Nephron (organoid): Measurements from ENCODE around the gene SUGP2.
"Not testable (repeated sequence)": the region's sequence is repeated elsewhere in the genome, so short reads cannot be mapped to it uniquely, and the experiment has no call there.

Source experiments
- H3K27ac Mint-ChIP-seq, 3 experiments: 2 replicates each; pipeline ENCODE4 v1.8.0; 2020; ENCODE audit warnings: mixed read lengths in 3 of 3, mild to moderate bottlenecking in 2 of 3, moderate library complexity in 1 of 3
- H3K27me3 Mint-ChIP-seq: 2 replicates; pipeline ENCODE4 v1.8.0; 2021; ENCODE audit warnings: low read depth, mild to moderate bottlenecking, moderate library complexity, mixed read lengths
- H3K36me3 Mint-ChIP-seq: 2 replicates; pipeline ENCODE4 v1.8.0; 2020; ENCODE audit warnings: low read depth, mixed read lengths
- H3K4me1 Mint-ChIP-seq: 2 replicates; pipeline ENCODE4 v1.8.0; 2020; ENCODE audit warnings: mixed read lengths
- H3K4me3 Mint-ChIP-seq, 3 experiments: 2 replicates each; pipeline ENCODE4 v1.8.0; 2020; ENCODE audit warnings: mild to moderate bottlenecking in 3 of 3, mixed read lengths in 3 of 3, moderate library complexity in 2 of 3
- H3K9me3 Mint-ChIP-seq: 2 replicates; pipeline ENCODE4 v1.8.0; 2020; ENCODE audit warnings: mixed read lengths
- CTCF ChIP-seq, 3 experiments: fragments of 200-600 bp; sonication (generic); IDR thresholded peaks; one replicate each; pipeline ENCODE4 v1.5.0; 2021; ENCODE audit warnings: antibody characterized with exemption in 3 of 3; ENCODE audit not compliant: unreplicated experiment in 3 of 3

SUGP2 gene

GRCh38 chr19:18955042-18955441, 78.3 kb downstream of the SUGP2 start:
- Mint-ChIP-seq H3K27me3 (peaks cover 12% of the 10 kb centered on the region), H3K27ac (no peak overlapping the region), H3K36me3 (no peaks in the 10 kb centered on the region), H3K4me1 (no peaks in the 10 kb centered on the region), H3K9me3 (no peaks in the 10 kb centered on the region), H3K4me3 (no peak overlapping the region)
- TF ChIP-seq CTCF (IDR thresholded peaks at IDR 0.05; ENCODE audit: unreplicated experiment in 3 of 3): no peak

GRCh38 chr19:18954094-18954493, 79.2 kb downstream of the SUGP2 start:
- Mint-ChIP-seq H3K9me3 (no peaks in the 10 kb centered on the region), H3K36me3 (no peaks in the 10 kb centered on the region), H3K27ac (no peak overlapping the region), H3K4me1 (no peaks in the 10 kb centered on the region), H3K4me3 (no peak overlapping the region), H3K27me3 (peaks cover 12% of the 10 kb centered on the region)
- no peak for TF ChIP-seq CTCF (IDR thresholded peaks at IDR 0.05; ENCODE audit: unreplicated experiment in 3 of 3)

GRCh38 chr19:18952364-18953003, 80.8 kb downstream of the SUGP2 start:
- H3K9me3 Mint-ChIP-seq, H3K27ac Mint-ChIP-seq, H3K36me3 Mint-ChIP-seq, H3K4me1 Mint-ChIP-seq, H3K4me3 Mint-ChIP-seq: not testable (repeated sequence)
- H3K27me3 Mint-ChIP-seq: peaks cover 12% of the 10 kb centered on the region

- Mint-ChIP-seq H3K27ac (no peak overlapping the region), H3K36me3 (no peaks in the 10 kb centered on the region), H3K9me3 (no peaks in the 10 kb centered on the region), H3K4me3 (no peak overlapping the region), H3K4me1 (no peaks in the 10 kb centered on the region), H3K27me3 (peaks cover 12% of the 10 kb centered on the region)
- TF ChIP-seq CTCF (IDR thresholded peaks at IDR 0.05; ENCODE audit: unreplicated experiment in 3 of 3): no peak
Observed at GRCh38 chr19:18951721-18952281, 81.5 kb downstream of the SUGP2 start.

GRCh38 chr19:18949858-18950257, 83.5 kb downstream of the SUGP2 start:
- Mint-ChIP-seq H3K27me3 (peaks cover 9% of the 10 kb centered on the region), H3K27ac (no peak overlapping the region), H3K9me3 (no peaks in the 10 kb centered on the region), H3K4me3 (no peak overlapping the region), H3K4me1 (no peaks in the 10 kb centered on the region), H3K36me3 (peaks cover 5% of the 10 kb centered on the region)
- no peak for TF ChIP-seq CTCF (IDR thresholded peaks at IDR 0.05; ENCODE audit: unreplicated experiment in 3 of 3)

GRCh38 chr19:18948976-18949356, 84.4 kb downstream of the SUGP2 start:
- H3K27ac Mint-ChIP-seq: no peak overlapping the region
- no peak for TF ChIP-seq CTCF (IDR thresholded peaks at IDR 0.05; ENCODE audit: unreplicated experiment in 3 of 3)
- H3K9me3 Mint-ChIP-seq: no peaks in the 10 kb centered on the region
- H3K27me3 Mint-ChIP-seq: no peaks in the 10 kb centered on the region
- H3K4me3 Mint-ChIP-seq: no peak overlapping the region
- peaks cover 5% of the 10 kb centered on the region for H3K36me3 Mint-ChIP-seq
- no peaks in the 10 kb centered on the region for H3K4me1 Mint-ChIP-seq
